Activated naive CD4-positive, alpha-beta T cell treated with anti-CD3 and anti-CD28 coated beads, Interleukin-2, amount 10 ng/mL, durations not matched to agents 7 days and 5 days (primary cell): ENCODE results near the gene S1PR1.
A peak's percentile ranks its signal among the peaks of the same experiment; 100 is the strongest.

ENCODE experiments used
- CTCF ChIA-PET: fragments of 350-600 bp; sonication (Branson Sonifier 250); formaldehyde crosslinking; loops from one replicate; lab custom pipeline; 2021; ENCODE audit warnings: antibody characterized with exemption; lab: Charles Lee
- DNase-seq: peaks from one replicate; pipeline ENCODE4 v3.0.0-alpha.2; 2020
- H3K27ac Mint-ChIP-seq: one replicate; pipeline ENCODE4 v1.8.0; 2021; ENCODE audit warnings: mild to moderate bottlenecking, moderate library complexity, mixed read lengths
- H3K27me3 Mint-ChIP-seq: one replicate; pipeline ENCODE4 v1.8.0; 2021; ENCODE audit warnings: mild to moderate bottlenecking, mixed read lengths
- H3K36me3 Mint-ChIP-seq: one replicate; pipeline ENCODE4 v1.8.0; 2021; ENCODE audit warnings: mixed read lengths
- H3K4me1 Mint-ChIP-seq: one replicate; pipeline ENCODE4 v1.8.0; 2021; ENCODE audit warnings: mixed read lengths
- H3K4me3 Mint-ChIP-seq: one replicate; pipeline ENCODE4 v1.8.0; 2021; ENCODE audit warnings: mild to moderate bottlenecking, moderate library complexity, mixed read lengths
- H3K9me3 Mint-ChIP-seq: one replicate; pipeline ENCODE4 v1.8.0; 2021; ENCODE audit warnings: mixed read lengths

Gene S1PR1

GRCh38 chr1:101233495-101233894 lies 3.3 kb upstream of the S1PR1 start:
- H3K4me1 Mint-ChIP-seq = peaks cover 50% of the 10 kb centered on the region
- CTCF ChIA-PET = interaction anchor here (0.6 to 2.2 kb wide), 4 partner anchors 15 to 57 kb away, joined by 3 to 5 read pairs (median 4); no protein-coding TSS in a partner anchor
- H3K36me3 Mint-ChIP-seq = peaks cover 72% of the 10 kb centered on the region
- H3K27me3 Mint-ChIP-seq = peaks cover 14% of the 10 kb centered on the region
- H3K4me3 Mint-ChIP-seq = peak overlapping the region; percentile 41
- peaks cover 5% of the 10 kb centered on the region for H3K9me3 Mint-ChIP-seq
- DNase-seq = no peak
- peak overlapping the region; percentile 76 for H3K27ac Mint-ChIP-seq

- DNase-seq = no peak
- Mint-ChIP-seq H3K4me3 (peak overlapping the region; percentile 97), H3K27ac (peak overlapping the region; percentile 99), H3K36me3 (peaks cover 79% of the 10 kb centered on the region), H3K9me3 (peaks cover 5% of the 10 kb centered on the region), H3K27me3 (peaks cover 14% of the 10 kb centered on the region), H3K4me1 (peaks cover 48% of the 10 kb centered on the region)
- CTCF ChIA-PET = interaction anchor here (0.6 to 2.0 kb wide), 8 partner anchors 36 to 173 kb away, joined by 3 to 15 read pairs (median 6); no protein-coding TSS in a partner anchor
These were observed 1.6 kb upstream of the S1PR1 start for GRCh38 chr1:101235216-101235695.

GRCh38 chr1:101235696-101236515 lies 913 bp upstream of the S1PR1 start:
- peaks cover 5% of the 10 kb centered on the region for H3K9me3 Mint-ChIP-seq
- peaks cover 48% of the 10 kb centered on the region for H3K4me1 Mint-ChIP-seq
- DNase-seq = peak; percentile 83
- H3K4me3 Mint-ChIP-seq = peak overlapping the region; percentile 97
- H3K27me3 Mint-ChIP-seq = peaks cover 14% of the 10 kb centered on the region
- CTCF ChIA-PET = interaction anchor here (0.6 to 2.0 kb wide), 10 partner anchors 37 to 314 kb away, joined by 3 to 15 read pairs (median 4); no protein-coding TSS in a partner anchor
- peaks cover 79% of the 10 kb centered on the region for H3K36me3 Mint-ChIP-seq
- peak overlapping the region; percentile 99 for H3K27ac Mint-ChIP-seq

- CTCF ChIA-PET = interaction anchor here (0.9 to 5.0 kb wide), 9 partner anchors 14 to 311 kb away, joined by 3 to 104 read pairs (median 11); no protein-coding TSS in a partner anchor
- Mint-ChIP-seq H3K9me3 (peaks cover under 1% of the 10 kb centered on the region), H3K4me3 (peak overlapping the region; percentile 97), H3K4me1 (peaks cover 49% of the 10 kb centered on the region), H3K27me3 (peaks cover 14% of the 10 kb centered on the region), H3K36me3 (peaks cover 77% of the 10 kb centered on the region), H3K27ac (peak overlapping the region; percentile 99)
- peak; percentile 24 for DNase-seq
These were observed 514 bp downstream of the S1PR1 start for GRCh38 chr1:101237229-101237837.

- Mint-ChIP-seq H3K27me3 (peaks cover 14% of the 10 kb centered on the region), H3K4me3 (peak overlapping the region; percentile 97), H3K9me3 (no peaks in the 10 kb centered on the region), H3K36me3 (peaks cover 77% of the 10 kb centered on the region), H3K27ac (peak overlapping the region; percentile 99), H3K4me1 (peaks cover 49% of the 10 kb centered on the region)
- CTCF ChIA-PET = interaction anchor here (0.7 to 5.0 kb wide), 31 partner anchors 9 to 329 kb away, joined by 3 to 104 read pairs (median 5); no protein-coding TSS in a partner anchor
- peak; percentile 72 for DNase-seq
These were observed 1.3 kb downstream of the S1PR1 start for GRCh38 chr1:101238031-101238628.

- H3K27me3 Mint-ChIP-seq = peaks cover 14% of the 10 kb centered on the region
- H3K36me3 Mint-ChIP-seq = peaks cover 78% of the 10 kb centered on the region
- DNase-seq = peak; percentile 92
- peak overlapping the region; percentile 99 for H3K27ac Mint-ChIP-seq
- peaks cover 52% of the 10 kb centered on the region for H3K4me1 Mint-ChIP-seq
- H3K9me3 Mint-ChIP-seq = no peaks in the 10 kb centered on the region
- peak overlapping the region; percentile 97 for H3K4me3 Mint-ChIP-seq
- CTCF ChIA-PET = interaction anchor here (0.7 to 5.0 kb wide), 32 partner anchors 9 to 330 kb away, joined by 3 to 104 read pairs (median 5); no protein-coding TSS in a partner anchor
These were observed 1.9 kb downstream of the S1PR1 start for GRCh38 chr1:101238681-101239094.

GRCh38 chr1:101239095-101240040 lies 2.5 kb downstream of the S1PR1 start:
- H3K36me3 Mint-ChIP-seq = peaks cover 81% of the 10 kb centered on the region
- H3K4me1 Mint-ChIP-seq = peaks cover 53% of the 10 kb centered on the region
- H3K9me3 Mint-ChIP-seq = no peaks in the 10 kb centered on the region
- peak; percentile 85 for DNase-seq
- H3K27ac Mint-ChIP-seq = peak overlapping the region; percentile 99
- H3K4me3 Mint-ChIP-seq = peak overlapping the region; percentile 97
- CTCF ChIA-PET = interaction anchor here (0.7 to 5.0 kb wide), 33 partner anchors 8 to 330 kb away, joined by 3 to 104 read pairs (median 5); no protein-coding TSS in a partner anchor
- peaks cover 14% of the 10 kb centered on the region for H3K27me3 Mint-ChIP-seq

GRCh38 chr1:101240041-101240430 lies 3.2 kb downstream of the S1PR1 start:
- CTCF ChIA-PET = interaction anchor here (0.8 to 5.0 kb wide), 13 partner anchors 12 to 317 kb away, joined by 3 to 104 read pairs (median 11); no protein-coding TSS in a partner anchor
- H3K27me3 Mint-ChIP-seq = peaks cover 14% of the 10 kb centered on the region
- peak overlapping the region; percentile 99 for H3K27ac Mint-ChIP-seq
- H3K9me3 Mint-ChIP-seq = no peaks in the 10 kb centered on the region
- H3K36me3 Mint-ChIP-seq = peaks cover 82% of the 10 kb centered on the region
- H3K4me3 Mint-ChIP-seq = peak overlapping the region; percentile 97
- peaks cover 49% of the 10 kb centered on the region for H3K4me1 Mint-ChIP-seq
- peak; percentile 35 for DNase-seq

GRCh38 chr1:101241485-101242225 lies 4.8 kb downstream of the S1PR1 start:
- no peak for DNase-seq
- no peaks in the 10 kb centered on the region for H3K9me3 Mint-ChIP-seq
- H3K27me3 Mint-ChIP-seq = peaks cover 2% of the 10 kb centered on the region
- H3K27ac Mint-ChIP-seq = peak overlapping the region; percentile 55
- CTCF ChIA-PET = interaction anchor here (0.7 to 5.0 kb wide), 7 partner anchors 10 to 326 kb away, joined by 3 to 104 read pairs (median 5); no protein-coding TSS in a partner anchor
- peaks cover 69% of the 10 kb centered on the region for H3K36me3 Mint-ChIP-seq
- H3K4me1 Mint-ChIP-seq = peaks cover 43% of the 10 kb centered on the region
- H3K4me3 Mint-ChIP-seq = peak overlapping the region; percentile 60

GRCh38 chr1:101242324-101243050 lies 5.7 kb downstream of the S1PR1 start:
- no peaks in the 10 kb centered on the region for H3K9me3 Mint-ChIP-seq
- H3K4me3 Mint-ChIP-seq = peak overlapping the region; percentile 60
- no peaks in the 10 kb centered on the region for H3K27me3 Mint-ChIP-seq
- peak overlapping the region; percentile 55 for H3K27ac Mint-ChIP-seq
- DNase-seq = no peak
- peaks cover 61% of the 10 kb centered on the region for H3K36me3 Mint-ChIP-seq
- CTCF ChIA-PET = interaction anchor here (0.6 to 1.4 kb wide), 2 partner anchors 22 to 46 kb away, joined by 4 to 5 read pairs; no protein-coding TSS in a partner anchor
- H3K4me1 Mint-ChIP-seq = peaks cover 47% of the 10 kb centered on the region

- Mint-ChIP-seq H3K4me3 (no peak overlapping the region), H3K27me3 (no peaks in the 10 kb centered on the region), H3K9me3 (no peaks in the 10 kb centered on the region), H3K27ac (no peak overlapping the region), H3K36me3 (peaks cover 53% of the 10 kb centered on the region), H3K4me1 (peaks cover 56% of the 10 kb centered on the region)
- DNase-seq = no peak
- CTCF ChIA-PET = interaction anchor here (1.8 kb wide), 1 partner anchor 45 kb away, joined by 8 read pairs; no protein-coding TSS in a partner anchor
These were observed 6.9 kb downstream of the S1PR1 start for GRCh38 chr1:101243751-101244150.
